ENCODE results near the gene AKAP14. TPM values are rescaled to one million over a fixed set of nuclear protein-coding genes. Genes with fewer than 3 reads are reported as not detected.

The AKAP14 gene
- total and polyA plus RNA-seq, 4 donors = not detected

Other genes with a start within 250 kb of the AKAP14 start
- gene SEPTIN6, start 202.7 kb upstream of the AKAP14 start, total RNA-seq = 10 to 100 TPM; 19.0 to 23.7 TPM
- gene SEPTIN6, start 202.7 kb upstream of the AKAP14 start, polyA plus RNA-seq = 1 to 10 TPM; 4.5 to 6.4 TPM
- gene SOWAHD, start 137.3 kb upstream of the AKAP14 start, total RNA-seq = 1 to 10 TPM in 1 of 2 donors, under 1 TPM in 1; 0.45 to 1.3 TPM
- under 1 TPM in 1 of 2 donors, not detected in 1; 0.15 TPM for gene SOWAHD, start 137.3 kb upstream of the AKAP14 start, polyA plus RNA-seq
- gene RPL39, start 104.3 kb upstream of the AKAP14 start, total RNA-seq = 1,000 to 10,000 TPM; 1,166 to 1,184 TPM
- 1,000 to 10,000 TPM; 4,457 to 9,358 TPM for gene RPL39, start 104.3 kb upstream of the AKAP14 start, polyA plus RNA-seq
- 1 to 10 TPM; 6.7 to 9.5 TPM for gene UPF3B, start 42.9 kb upstream of the AKAP14 start, total RNA-seq
- gene UPF3B, start 42.9 kb upstream of the AKAP14 start, polyA plus RNA-seq = 10 to 100 TPM; 14.4 to 20.7 TPM
- 10 to 100 TPM in 1 of 2 donors, 1 to 10 TPM in 1; 9.6 to 10.1 TPM for gene RNF113A, start 24.2 kb upstream of the AKAP14 start, total RNA-seq
- 10 to 100 TPM in 1 of 2 donors, 1 to 10 TPM in 1; 9.4 to 16.1 TPM for gene RNF113A, start 24.2 kb upstream of the AKAP14 start, polyA plus RNA-seq
- gene NDUFA1, start 24.1 kb upstream of the AKAP14 start, total RNA-seq = 10 to 100 TPM; 53.8 to 64.4 TPM
- gene NDUFA1, start 24.1 kb upstream of the AKAP14 start, polyA plus RNA-seq = 100 to 1,000 TPM; 119 to 187 TPM
- 1 to 10 TPM; 7.0 to 8.0 TPM for gene NKAP, start 47.9 kb downstream of the AKAP14 start, total RNA-seq
- 1 to 10 TPM; 2.9 to 7.5 TPM for gene NKAP, start 47.9 kb downstream of the AKAP14 start, polyA plus RNA-seq
- gene RHOXF2B, start 181.8 kb downstream of the AKAP14 start, total RNA-seq = not detected
- gene RHOXF2B, start 181.8 kb downstream of the AKAP14 start, polyA plus RNA-seq = not detected
- under 1 TPM in 1 of 2 donors, not detected in 1; 0.69 TPM for gene RHOXF1, start 220.0 kb downstream of the AKAP14 start, total RNA-seq
- gene RHOXF1, start 220.0 kb downstream of the AKAP14 start, polyA plus RNA-seq = 1 to 10 TPM in 1 of 2 donors, not detected in 1; 4.8 TPM

Measured in aorta (tissue), 4 donors.